Neuronal stem cell (in vitro differentiated cells): ENCODE data around the gene EML1.

ENCODE experiments used
- DNase-seq: peaks from one replicate; pipeline ENCODE4 v3.0.0-alpha.2; 2013; ENCODE audit warnings: low spot score
- H2AFZ ChIP-seq: one replicate; pipeline ENCODE4 v1.6.1; 2013; ENCODE audit warnings: mild to moderate bottlenecking, low read length, inconsistent platforms
- H2AK5ac ChIP-seq: 2 replicates; pipeline ENCODE4 v1.6.1; 2013; ENCODE audit warnings: low read depth, mild to moderate bottlenecking, inconsistent platforms, low read length, moderate library complexity, mixed read lengths
- H2BK120ac ChIP-seq: 2 replicates; pipeline ENCODE4 v1.6.1; 2013; ENCODE audit warnings: low read depth, mild to moderate bottlenecking, inconsistent platforms, low read length, moderate library complexity, mixed read lengths
- H2BK12ac ChIP-seq: one replicate; pipeline ENCODE4 v1.6.1; 2013; ENCODE audit warnings: low read length, inconsistent platforms
- H2BK15ac ChIP-seq: 2 replicates; pipeline ENCODE4 v1.6.1; 2013; ENCODE audit warnings: mild to moderate bottlenecking, low read length, inconsistent platforms, mixed read lengths
- H2BK5ac ChIP-seq: one replicate; pipeline ENCODE4 v1.6.1; 2013; ENCODE audit warnings: inconsistent platforms, mild to moderate bottlenecking, low read length, moderate library complexity
- H3K14ac ChIP-seq: one replicate; pipeline ENCODE4 v1.6.1; 2013; ENCODE audit warnings: low read length, inconsistent platforms
- H3K18ac ChIP-seq: 2 replicates; pipeline ENCODE4 v1.6.1; 2013; ENCODE audit warnings: low read length, inconsistent platforms
- H3K23ac ChIP-seq: 2 replicates; pipeline ENCODE4 v1.6.1; 2013; ENCODE audit warnings: low read depth, mild to moderate bottlenecking, mixed read lengths, low read length, inconsistent platforms; ENCODE audit not compliant: poor library complexity
- H3K27ac ChIP-seq: replicated peaks from 3 replicates; pipeline ENCODE4 v1.5.1; 2013; ENCODE audit warnings: low read length, inconsistent platforms
- H3K27me3 ChIP-seq, 3 experiments: 2 replicates each; pipeline ENCODE4 v1.6.1; 2013; ENCODE audit warnings: low read length in 3 of 3, mild to moderate bottlenecking in 2 of 3, inconsistent platforms in 1 of 3, low read depth in 1 of 3, mixed read lengths in 1 of 3, moderate library complexity in 1 of 3; ENCODE audit not compliant: control insufficient read depth in 3 of 3, insufficient read depth in 3 of 3
- H3K36me3 ChIP-seq, 2 donors: replicated peaks in 1 of 2; 2 replicates each; pipeline ENCODE4 v1.6.1; 2013; ENCODE audit warnings: low read length in 2 of 2; ENCODE audit not compliant: control insufficient read depth in 2 of 2, insufficient read depth in 2 of 2
- H3K4ac ChIP-seq: 2 replicates; pipeline ENCODE4 v1.6.1; 2013; ENCODE audit warnings: inconsistent platforms, mild to moderate bottlenecking, low read length, moderate library complexity
- H3K4me1 ChIP-seq, 2 donors: 1 replicate in 1 of 2; 2 replicates in 1 of 2; pipeline ENCODE4 v1.6.1; 2013; ENCODE audit warnings: low read length in 2 of 2, low read depth in 1 of 2; ENCODE audit not compliant: control insufficient read depth in 2 of 2, insufficient read depth in 1 of 2
- H3K4me2 ChIP-seq: one replicate; pipeline ENCODE4 v1.6.1; 2013; ENCODE audit warnings: mild to moderate bottlenecking, low read length, inconsistent platforms; ENCODE audit not compliant: insufficient read depth, poor library complexity, severe bottlenecking
- H3K4me3 ChIP-seq, 2 donors: 2 replicates each; pipeline ENCODE4 v1.5.1; 2013; ENCODE audit warnings: low read length in 2 of 2, mild to moderate bottlenecking in 2 of 2, inconsistent platforms in 1 of 2, moderate library complexity in 1 of 2
- H3K79me1 ChIP-seq: one replicate; pipeline ENCODE4 v1.6.1; 2013; ENCODE audit warnings: low read depth, mild to moderate bottlenecking, inconsistent platforms, low read length, moderate library complexity
- H3K9ac ChIP-seq: one replicate; pipeline ENCODE4 v1.6.1; 2013; ENCODE audit warnings: mild to moderate bottlenecking, low read depth, low read length, inconsistent platforms; ENCODE audit not compliant: poor library complexity
- H3K9me3 ChIP-seq, 2 donors: replicated peaks in 1 of 2; 2 replicates each; pipeline versions ENCODE3 to v1.6.1; 2013; ENCODE audit warnings: low read length in 2 of 2, mild to moderate bottlenecking in 2 of 2, inconsistent platforms in 1 of 2, low read depth in 1 of 2, mixed read lengths in 1 of 2, moderate library complexity in 1 of 2; ENCODE audit not compliant: control insufficient read depth in 2 of 2, insufficient read depth in 1 of 2
- H4K8ac ChIP-seq: one replicate; pipeline ENCODE4 v1.6.1; 2013; ENCODE audit warnings: low read depth, mild to moderate bottlenecking, inconsistent platforms, low read length, moderate library complexity
- H4K91ac ChIP-seq: one replicate; pipeline ENCODE4 v1.6.1; 2013; ENCODE audit warnings: low read length, low read depth, mild to moderate bottlenecking, inconsistent platforms; ENCODE audit not compliant: poor library complexity
- WGBS, 2 donors: extraction: QIAGEN DNeasy Blood & Tissue Kit; methylation state at CpG; one replicate each; pipeline ENCODE4 v1.1.7; 2013; ENCODE audit warnings: missing lambda C conversion rate in 2 of 2, mixed read lengths in 1 of 2; ENCODE audit not compliant: insufficient read length in 2 of 2, insufficient replicate concordance in 1 of 2; ENCODE audit errors: extremely low coverage in 2 of 2; 5-methylcytosine and 5-hydroxymethylcytosine counted together

EML1 gene

DNA sequence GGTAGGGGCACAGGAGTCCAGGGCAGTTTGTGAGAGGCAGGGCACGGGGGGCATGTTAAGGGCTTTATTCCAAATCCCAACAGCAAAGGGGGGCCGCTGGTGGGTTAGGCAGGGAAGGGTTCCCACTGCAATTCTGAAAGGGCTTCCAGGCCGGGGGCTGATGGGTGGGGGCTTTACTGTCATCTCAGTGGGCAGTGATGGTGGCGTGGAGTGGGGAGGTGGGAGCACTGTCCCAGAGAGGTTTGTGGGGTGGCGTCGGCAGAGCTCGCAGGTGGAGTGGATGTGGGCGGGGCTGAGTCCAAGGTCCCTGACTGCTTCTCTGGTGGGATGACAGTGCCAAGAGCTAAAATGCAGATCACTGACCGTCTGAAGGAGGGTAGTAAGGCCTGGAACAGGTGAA lies 150.4 kb downstream of the EML1 start:
- no peak overlapping the region for H3K4ac ChIP-seq
- H3K14ac ChIP-seq = peak overlapping the region; percentile 12
- no peak overlapping the region for H2BK15ac ChIP-seq
- H2AFZ ChIP-seq = no peak overlapping the region
- H2BK5ac ChIP-seq = no peak overlapping the region
- no peaks in the 10 kb centered on the region for H3K27me3 ChIP-seq
- H3K79me1 ChIP-seq = no peaks in the 10 kb centered on the region
- peaks cover 27 to 53% of the 10 kb centered on the region in 2 donors for H3K36me3 ChIP-seq
- no peaks in the 10 kb centered on the region for H3K9me3 ChIP-seq
- H3K18ac ChIP-seq = no peak overlapping the region
- no peak overlapping the region for H3K23ac ChIP-seq
- no peak overlapping the region for H3K9ac ChIP-seq
- DNase-seq = no peak
- no CpG with 5 or more reads among the region's 9 CpGs for WGBS, 2 donors
- H3K4me1 ChIP-seq = peaks cover 3 to 5% of the 10 kb centered on the region in 2 donors
- no peak overlapping the region for H2BK12ac ChIP-seq
- no peak overlapping the region for H3K27ac ChIP-seq
- no peak overlapping the region for H4K91ac ChIP-seq
- H2AK5ac ChIP-seq = no peak overlapping the region
- no peak overlapping the region for H4K8ac ChIP-seq
- H3K4me3 ChIP-seq = no peak overlapping the region
- no peak overlapping the region for H3K4me2 ChIP-seq
- no peak overlapping the region for H2BK120ac ChIP-seq

DNA sequence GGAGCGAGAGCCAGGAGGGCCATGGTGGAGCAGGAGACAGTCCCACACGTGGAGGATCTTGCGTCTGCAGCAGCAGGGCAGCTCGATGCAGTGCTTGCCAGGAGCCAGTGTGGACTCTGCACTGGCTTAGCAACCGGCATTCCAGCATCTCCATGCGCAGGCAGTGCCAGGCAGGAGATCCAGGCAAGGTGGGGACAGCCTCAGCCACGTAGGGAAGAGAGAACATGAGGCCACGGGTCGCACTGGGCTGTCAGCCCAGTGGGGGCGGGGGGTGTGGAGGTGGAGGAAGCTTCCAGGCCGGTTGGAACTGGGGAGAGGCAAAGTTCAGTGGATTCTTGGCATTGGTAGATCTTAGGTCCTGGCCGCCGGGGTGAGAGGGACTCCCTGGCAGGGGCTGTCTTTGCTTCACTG lies 151.0 kb downstream of the EML1 start:
- WGBS, 2 donors = no CpG with 5 or more reads among the region's 13 CpGs

DNA sequence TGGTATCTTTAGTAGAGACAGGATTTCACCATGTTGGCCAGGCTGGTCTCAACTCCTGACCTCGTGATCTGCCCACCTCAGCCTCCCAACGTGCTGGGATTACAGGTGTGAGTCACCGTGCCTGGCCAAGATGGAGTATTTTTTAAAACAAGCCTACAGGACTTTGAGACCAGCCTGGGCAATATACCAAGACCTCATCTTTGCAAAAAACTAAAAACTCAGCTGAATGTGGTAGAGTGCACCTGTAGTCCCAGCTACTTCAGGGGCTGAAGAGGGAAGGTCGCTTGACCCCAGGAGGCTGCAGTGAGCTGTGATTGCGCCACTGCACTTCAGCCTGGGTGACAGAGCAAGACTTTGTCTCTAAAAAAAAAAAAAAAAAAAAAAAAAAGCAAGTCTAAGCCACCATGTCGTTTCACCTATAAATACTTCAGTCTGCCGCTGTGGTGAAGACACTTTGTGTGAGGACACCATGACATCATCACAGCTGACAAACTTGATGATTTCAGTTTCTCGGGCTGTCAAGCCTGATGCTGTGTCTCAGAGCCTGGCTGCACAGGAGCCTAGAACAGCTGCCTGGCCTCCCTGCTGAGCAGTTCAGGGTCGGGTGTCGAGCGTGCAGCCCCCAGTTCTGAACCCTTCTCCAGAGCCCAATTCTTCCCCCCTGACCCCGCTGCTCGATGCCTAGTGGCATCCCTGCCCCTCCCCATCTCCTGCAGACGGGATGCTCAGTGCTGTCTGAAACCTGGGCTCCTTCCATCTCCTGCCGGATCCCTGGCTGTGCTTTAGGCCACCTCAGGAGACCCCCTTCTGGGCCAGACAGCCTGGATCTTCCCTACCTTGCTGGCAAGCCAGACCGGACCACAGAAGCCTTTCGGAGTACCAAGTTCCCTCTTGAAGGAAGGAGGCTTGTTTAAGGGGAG lies 152.8 kb downstream of the EML1 start:
- H3K18ac ChIP-seq = no peak overlapping the region
- H3K9me3 ChIP-seq = no peaks in the 10 kb centered on the region
- no peak overlapping the region for H2BK120ac ChIP-seq
- no CpG with 5 or more reads among the region's 17 CpGs for WGBS, 2 donors
- no peak overlapping the region for H4K91ac ChIP-seq
- DNase-seq = no peak
- no peak overlapping the region for H2AFZ ChIP-seq
- peak overlapping the region; percentile 9 for H3K23ac ChIP-seq
- peaks cover 7 to 13% of the 10 kb centered on the region in 2 donors for H3K4me1 ChIP-seq
- no peaks in the 10 kb centered on the region for H3K27me3 ChIP-seq
- H3K4me3 ChIP-seq = no peak overlapping the region
- peaks cover 12 to 29% of the 10 kb centered on the region in 2 donors for H3K36me3 ChIP-seq
- no peaks in the 10 kb centered on the region for H3K79me1 ChIP-seq
- no peak overlapping the region for H3K9ac ChIP-seq
- H3K4me2 ChIP-seq = no peak overlapping the region
- H3K14ac ChIP-seq = no peak overlapping the region
- no peak overlapping the region for H3K27ac ChIP-seq
- no peak overlapping the region for H2BK15ac ChIP-seq
- H2BK5ac ChIP-seq = peak overlapping the region; percentile 32
- no peak overlapping the region for H3K4ac ChIP-seq
- H2AK5ac ChIP-seq = no peak overlapping the region
- no peak overlapping the region for H2BK12ac ChIP-seq
- H4K8ac ChIP-seq = no peak overlapping the region

More for the DNA sequence above, 151.0 kb downstream of the EML1 start:
- no peak overlapping the region for H2BK5ac ChIP-seq
- H3K4me1 ChIP-seq = peaks cover 3 to 5% of the 10 kb centered on the region in 2 donors
- H3K18ac ChIP-seq = no peak overlapping the region
- no peaks in the 10 kb centered on the region for H3K79me1 ChIP-seq
- no peak overlapping the region for H2BK12ac ChIP-seq
- no peak overlapping the region for H3K4me2 ChIP-seq
- no peak overlapping the region for H4K91ac ChIP-seq
- peak overlapping the region; percentile 55 for H3K23ac ChIP-seq
- H3K27ac ChIP-seq = no peak overlapping the region
- H2AK5ac ChIP-seq = no peak overlapping the region
- H3K27me3 ChIP-seq = no peaks in the 10 kb centered on the region
- H3K14ac ChIP-seq = peak overlapping the region; percentile 76
- H3K9ac ChIP-seq = peak overlapping the region; percentile 84
- H2BK120ac ChIP-seq = no peak overlapping the region
- H3K36me3 ChIP-seq = peaks cover 21 to 47% of the 10 kb centered on the region in 2 donors
- H3K4ac ChIP-seq = no peak overlapping the region
- H2AFZ ChIP-seq = no peak overlapping the region
- no peak overlapping the region for H4K8ac ChIP-seq
- H2BK15ac ChIP-seq = no peak overlapping the region
- H3K9me3 ChIP-seq = no peaks in the 10 kb centered on the region
- H3K4me3 ChIP-seq = peak overlapping the region in 1 of 2 donors; percentile 38
- DNase-seq = no peak

GRCh38 chr14:99946652-99947489 lies 153.7 kb downstream of the EML1 start:
- no peak overlapping the region for H3K18ac ChIP-seq
- H3K4me2 ChIP-seq = no peak overlapping the region
- H3K9ac ChIP-seq = no peak overlapping the region
- H4K8ac ChIP-seq = no peak overlapping the region
- no peak overlapping the region for H4K91ac ChIP-seq
- peak overlapping the region; percentile 32 for H2BK5ac ChIP-seq
- peak; percentile 37 for DNase-seq
- no peak overlapping the region for H3K14ac ChIP-seq
- H2BK120ac ChIP-seq = no peak overlapping the region
- H2BK12ac ChIP-seq = no peak overlapping the region
- H3K27ac ChIP-seq = no peak overlapping the region
- H3K9me3 ChIP-seq = peaks cover 0 to under 1% of the 10 kb centered on the region in 2 donors
- H3K23ac ChIP-seq = peak overlapping the region; percentile 9
- no peak overlapping the region for H2BK15ac ChIP-seq
- no peak overlapping the region for H2AFZ ChIP-seq
- no peak overlapping the region for H3K4ac ChIP-seq
- peaks cover 7 to 17% of the 10 kb centered on the region in 2 donors for H3K4me1 ChIP-seq
- no CpG with 5 or more reads among the region's 33 CpGs for WGBS, 2 donors
- H3K79me1 ChIP-seq = no peaks in the 10 kb centered on the region
- no peak overlapping the region for H2AK5ac ChIP-seq
- H3K36me3 ChIP-seq = peaks cover 12 to 21% of the 10 kb centered on the region in 2 donors
- no peaks in the 10 kb centered on the region for H3K27me3 ChIP-seq
- no peak overlapping the region for H3K4me3 ChIP-seq
